ENCODE data around the gene CYFIP1. TPM values are rescaled to one million over a fixed set of nuclear protein-coding genes. Genes with fewer than 3 reads are reported as not detected.

The CYFIP1 gene
- total RNA-seq, 1 experiment from 2014 or later, result 143 TPM

- peaks cover 33 to 41% of the 10 kb centered on the region in 2 experiments for H3K36me3 ChIP-seq (ENCODE audit: control insufficient read depth in 1 of 2, insufficient read depth in 2 of 2, low read length in 2 of 2)
- ChIA-PET CTCF (no interaction called here), POLR2A (no interaction called here)
Observed at GRCh38 chr15:23002920-23003319, 22.8 kb upstream of the CYFIP1 start.

More at GRCh38 chr15:23002920-23003319, 22.8 kb upstream of the CYFIP1 start:
- intact Hi-C loops (cut with micrococcal nuclease), result no loop called here
- H4K20me1 ChIP-seq (ENCODE audit: insufficient read depth), result no peaks in the 10 kb centered on the region
- no peaks in the 10 kb centered on the region for H3K9me3 ChIP-seq (ENCODE audit: control insufficient read depth in 1 of 2, insufficient read depth in 1 of 2, low read depth in 1 of 2, low read length in 2 of 2)
- no peak overlapping the region for H3K4me3 ChIP-seq (replicated peaks in 1 of 2; ENCODE audit: low read depth in 1 of 2, low read length in 2 of 2)
- H3K27ac ChIP-seq (ENCODE audit: low read depth, low read length), result no peak overlapping the region
- no TSS peak for BruUV-seq (replicated peaks)
- H3K79me2 ChIP-seq (ENCODE audit: insufficient read depth, low read length), result no peaks in the 10 kb centered on the region
- H3K27me3 ChIP-seq (ENCODE audit: insufficient read depth, low read length), result no peaks in the 10 kb centered on the region
- H3K9ac ChIP-seq (ENCODE audit: low read length), result no peak overlapping the region
- RAD21 ChIA-PET (ENCODE audit: low non-redundant PET in 1 of 2, low total read pairs in 2 of 2, uncharacterized antibody in 2 of 2, unreplicated experiment in 2 of 2), result no interaction called here
- H3K4me2 ChIP-seq (ENCODE audit: low read length), result no peak overlapping the region
- ATAC-seq, result no peak
- H3K9me2 ChIP-seq (ENCODE audit: insufficient read depth), result no peaks in the 10 kb centered on the region
- TF ChIP-seq CEBPB (IDR thresholded peaks at IDR 0.05; ENCODE audit: low read depth) (no peak), EZH2phosphoT487 (IDR thresholded peaks at IDR 0.05; ENCODE audit: borderline replicate concordance) (no peak), ELF1 (IDR thresholded peaks at IDR 0.05; ENCODE audit: borderline replicate concordance, low read depth) (no peak), CTCF (IDR thresholded peaks at IDR 0.05 in 2 of 3, conservative IDR thresholded peaks at IDR 0.05 in 1 of 3; ENCODE audit: borderline replicate concordance in 1 of 3, insufficient read depth in 1 of 3, low read depth in 2 of 3, low read length in 2 of 3) (no peak), REST (IDR thresholded peaks at IDR 0.05; ENCODE audit: low read depth) (no peak), TCF7L2 (IDR thresholded peaks at IDR 0.05; ENCODE audit: borderline replicate concordance, extremely low read depth, insufficient read depth, insufficient read length) (no peak), ZBTB33 (IDR thresholded peaks at IDR 0.05; ENCODE audit: extremely low read depth, insufficient replicate concordance, low read length) (no peak), POLR2AphosphoS5 (IDR thresholded peaks at IDR 0.05; ENCODE audit: low read depth, low read length) (no peak), EGR1 (IDR thresholded peaks at IDR 0.05; ENCODE audit: low read depth) (no peak), YY1 (IDR thresholded peaks at IDR 0.05; ENCODE audit: extremely low read depth, insufficient replicate concordance, low read depth, low read length) (no peak), MAX (IDR thresholded peaks at IDR 0.05) (no peak), POLR2A (IDR thresholded peaks at IDR 0.05; ENCODE audit: borderline replicate concordance, extremely low read depth, insufficient read depth, insufficient read length) (no peak)
- no peak overlapping the region for H2AFZ ChIP-seq (ENCODE audit: low read depth, low read length, poor library complexity, severe bottlenecking)
- no peak for DNase-seq (ENCODE audit: low read depth, low spot score)
- H3K4me1 ChIP-seq (ENCODE audit: control insufficient read depth in 1 of 2, insufficient read depth in 2 of 2, low read length in 2 of 2), result no peaks in the 10 kb centered on the region

Data from HCT116 (cell line).